NT2/D1 (cell line): ENCODE results near the gene APOB.

Experiments used
- YY1 ChIP-seq: IDR thresholded peaks from 2 replicates; pipeline ENCODE4 v1.6.1; 2011; ENCODE audit not compliant: insufficient read length, insufficient read depth
- ZNF274 ChIP-seq: IDR thresholded peaks from 2 replicates; pipeline ENCODE4 v1.6.1; 2011; ENCODE audit warnings: mild to moderate bottlenecking, low read depth, low read length

DNA sequence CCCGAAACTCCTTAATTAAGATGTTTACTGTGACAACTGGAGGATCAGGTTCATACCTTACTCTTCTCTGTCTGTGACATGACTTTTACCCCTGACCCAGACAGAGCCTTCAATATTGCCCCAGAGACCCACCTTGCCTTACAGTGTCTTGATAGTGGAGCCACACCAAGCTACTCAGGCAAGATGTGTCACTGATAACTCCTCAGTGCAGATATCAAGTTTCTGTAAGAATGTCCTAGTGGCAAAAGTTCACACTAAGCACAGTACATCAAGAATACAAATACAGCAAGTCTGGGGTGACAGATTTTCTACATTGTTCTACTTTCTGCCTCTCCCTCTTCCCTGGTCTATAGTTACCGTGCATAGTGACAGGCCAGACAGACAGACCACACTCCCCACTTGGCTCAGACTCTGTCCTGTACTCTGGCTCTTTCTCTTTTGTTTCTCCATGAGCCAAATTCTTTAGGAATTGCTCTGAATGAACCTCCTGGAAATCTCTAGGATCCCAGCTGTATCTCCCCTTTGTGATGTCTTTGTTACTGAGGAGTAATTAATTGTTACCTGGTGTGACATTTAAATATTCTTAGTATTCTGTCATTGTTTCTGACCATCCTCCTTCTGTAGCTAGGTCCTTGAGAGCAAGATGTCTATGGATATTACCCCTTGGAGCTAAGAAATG, 24.1 kb upstream of the APOB start:
- TF ChIP-seq YY1 (no peak), ZNF274 (no peak)
